Fibroblast of peridontal ligament (primary cell): ENCODE results near the gene INPP4B.
A peak's percentile ranks its signal among the peaks of the same experiment; 100 is the strongest.
"Not testable (repeated sequence)": the region's sequence is repeated elsewhere in the genome, so short reads cannot be mapped to it uniquely, and the experiment has no call there.

Source experiments
- DNase-seq: peaks from one replicate; pipeline ENCODE4 v3.0.0-alpha.2; 2010; ENCODE audit errors: extremely low read depth

INPP4B gene

DNA sequence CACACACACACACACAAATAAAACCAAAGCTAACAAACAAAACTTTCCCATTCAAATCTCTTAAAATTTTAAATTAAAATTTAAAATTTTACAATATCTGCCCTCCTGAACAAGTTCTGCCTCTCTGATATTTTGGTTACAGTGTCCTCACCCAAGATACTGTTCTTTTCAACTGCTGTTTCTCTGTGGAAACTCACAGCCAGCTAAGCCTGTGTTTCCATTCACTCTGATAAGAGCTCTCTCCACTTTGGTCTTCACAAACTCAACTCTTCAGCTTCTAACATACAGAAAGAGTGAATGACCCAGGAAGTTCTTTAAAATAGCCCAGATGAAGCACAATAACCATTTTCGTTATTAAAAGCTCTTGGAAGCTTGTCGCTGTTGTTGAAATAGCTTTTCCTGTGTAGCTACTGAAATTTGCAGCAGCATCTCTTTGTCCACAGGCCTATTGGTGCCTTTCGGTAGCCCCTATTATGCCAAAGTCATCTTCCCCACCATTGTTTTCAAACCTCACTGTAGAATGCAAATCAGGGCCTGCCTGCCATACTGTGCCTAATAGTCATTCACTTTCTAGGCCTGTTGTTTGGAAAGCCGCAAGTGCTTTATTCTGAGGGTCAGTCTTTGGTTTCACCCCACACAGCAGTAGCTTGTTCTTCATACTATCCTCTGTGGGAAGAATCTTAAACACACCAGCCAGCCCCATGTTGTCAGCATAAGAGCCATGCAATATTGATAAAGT lies 19.4 kb downstream of the INPP4B start:
- no peak for DNase-seq

DNA sequence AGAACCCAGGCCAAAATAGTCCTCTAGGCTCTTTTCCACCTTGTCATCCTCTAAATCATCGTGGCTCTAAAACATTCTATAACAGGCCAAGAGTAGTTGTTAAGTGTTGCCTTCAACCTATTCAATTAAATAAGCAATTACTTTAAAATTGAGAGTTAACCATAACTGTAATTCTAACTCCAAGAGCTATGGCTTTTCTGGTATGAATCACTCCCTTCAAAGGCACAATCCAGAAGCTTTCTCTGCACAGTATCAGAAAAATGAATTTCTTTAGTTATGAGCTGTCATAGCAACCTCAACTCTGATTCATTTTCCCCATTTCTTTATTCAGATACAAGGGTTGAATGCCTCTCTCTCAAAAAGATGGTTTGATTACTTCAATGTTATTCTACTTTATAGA lies 21.7 kb downstream of the INPP4B start:
- DNase-seq, result peak; percentile 58

DNA sequence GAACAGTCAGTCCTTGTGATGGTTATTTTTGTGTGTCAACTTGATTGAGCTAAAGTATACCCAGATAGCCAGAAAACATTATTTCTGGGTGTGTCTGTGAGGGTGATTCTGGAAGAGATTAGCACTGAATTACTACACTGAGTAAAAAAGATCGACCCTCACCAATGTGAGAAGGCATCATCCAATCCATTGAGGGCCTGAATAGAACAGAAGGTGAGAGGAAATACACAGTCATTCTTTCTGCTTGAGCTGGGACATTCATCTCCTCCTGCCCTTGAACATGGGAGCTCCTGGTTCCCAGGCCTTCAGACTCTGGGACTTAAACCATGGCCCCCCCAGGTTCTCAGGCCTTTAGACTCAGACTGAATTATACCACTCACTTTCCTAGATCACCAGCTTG lies 22.3 kb downstream of the INPP4B start:
- DNase-seq, result no peak

DNA sequence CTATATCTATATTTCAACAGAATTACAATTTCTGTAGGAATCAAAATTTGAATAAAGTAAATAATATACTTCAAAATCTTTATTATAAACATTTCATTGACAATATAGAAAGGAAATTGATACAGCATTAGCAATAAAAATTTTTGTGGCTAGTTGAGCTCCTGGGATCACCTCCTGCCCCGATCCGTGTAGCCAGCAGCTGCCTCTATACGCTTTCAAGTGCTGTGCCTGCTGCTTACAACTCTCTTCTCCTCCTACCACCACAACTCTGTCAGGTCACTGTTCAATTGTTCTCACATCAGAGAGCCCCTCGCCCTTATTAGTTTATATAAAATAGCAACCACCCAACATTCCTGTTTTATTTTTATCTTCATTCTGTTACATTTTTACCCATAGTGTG lies 27.6 kb downstream of the INPP4B start:
- DNase-seq, result no peak

DNA sequence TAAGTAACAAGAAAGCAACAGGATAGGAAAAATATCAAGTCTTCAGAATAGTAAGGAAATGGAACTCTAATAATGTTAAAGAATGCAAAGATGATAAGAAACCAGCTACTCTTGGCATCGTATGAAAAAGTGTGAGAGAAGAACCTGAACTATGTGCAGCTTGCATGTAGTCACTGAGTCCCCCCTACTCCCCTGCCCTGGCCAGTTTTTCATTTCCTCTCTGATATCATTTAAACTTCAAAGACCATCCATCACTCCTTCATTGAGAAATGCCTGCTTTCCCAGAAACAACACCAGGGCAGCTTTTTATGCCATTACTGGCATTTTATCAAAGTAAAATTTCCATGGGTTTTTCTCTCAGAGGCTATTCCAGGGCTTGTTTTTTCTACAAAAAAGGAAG lies 28.1 kb downstream of the INPP4B start:
- peak; percentile 35 for DNase-seq

DNA sequence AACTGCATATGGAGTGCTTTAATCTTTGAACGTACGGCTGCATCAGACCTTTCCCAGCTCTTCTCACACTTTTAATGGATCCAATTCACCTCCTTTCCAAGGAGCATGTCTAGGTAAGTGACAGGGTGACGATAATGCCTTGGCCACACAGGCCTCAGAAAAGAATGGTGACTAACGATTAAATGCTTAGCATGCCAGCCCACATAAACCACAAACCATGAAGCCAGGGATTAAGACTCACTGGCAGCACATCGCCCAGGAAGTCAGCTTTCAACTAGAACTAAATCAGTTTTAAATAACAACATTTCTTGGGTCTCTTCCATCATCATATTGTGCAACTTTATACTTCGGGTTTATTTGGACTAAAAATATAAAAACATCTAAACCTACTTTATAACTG lies 28.7 kb downstream of the INPP4B start:
- DNase-seq, result peak; percentile 94

DNA sequence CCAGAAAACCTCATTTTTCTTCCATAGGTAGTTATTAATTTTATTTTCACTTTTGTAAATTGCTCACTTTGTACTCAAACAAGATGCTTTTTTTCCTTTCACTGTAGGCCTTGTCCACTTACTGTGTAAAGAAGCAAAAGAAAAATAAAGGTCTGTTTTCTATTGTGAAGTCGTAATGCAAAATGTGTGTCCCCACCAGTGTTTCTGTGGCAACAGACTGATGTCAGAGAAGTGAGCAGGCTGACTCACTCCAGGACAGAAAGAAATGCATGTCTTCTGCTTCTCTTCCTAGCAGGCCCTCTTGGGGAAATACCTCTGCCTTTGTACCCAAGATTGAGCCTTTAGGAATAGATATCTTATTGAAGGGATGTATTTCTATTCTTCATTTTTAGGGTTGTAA lies 30.3 kb downstream of the INPP4B start:
- peak; percentile 68 for DNase-seq

DNA sequence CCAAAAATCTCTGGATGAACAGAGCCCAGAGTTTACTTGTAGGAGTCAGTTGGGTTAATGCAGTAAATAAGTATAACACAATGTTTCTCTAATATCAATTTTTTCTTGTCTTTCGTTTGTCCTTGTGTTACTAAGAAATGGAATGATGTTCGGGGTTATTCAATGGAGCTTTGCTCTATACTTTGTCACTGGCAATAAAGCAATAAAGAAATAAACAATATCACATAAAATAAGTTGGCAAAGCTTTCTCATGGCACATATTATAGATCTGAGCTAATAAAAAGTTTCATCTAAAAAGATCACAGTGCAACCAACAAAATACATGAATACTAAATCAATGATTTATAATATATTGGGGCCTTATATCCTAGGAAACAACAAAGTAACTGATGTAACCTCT lies 32.7 kb downstream of the INPP4B start:
- no peak for DNase-seq

DNA sequence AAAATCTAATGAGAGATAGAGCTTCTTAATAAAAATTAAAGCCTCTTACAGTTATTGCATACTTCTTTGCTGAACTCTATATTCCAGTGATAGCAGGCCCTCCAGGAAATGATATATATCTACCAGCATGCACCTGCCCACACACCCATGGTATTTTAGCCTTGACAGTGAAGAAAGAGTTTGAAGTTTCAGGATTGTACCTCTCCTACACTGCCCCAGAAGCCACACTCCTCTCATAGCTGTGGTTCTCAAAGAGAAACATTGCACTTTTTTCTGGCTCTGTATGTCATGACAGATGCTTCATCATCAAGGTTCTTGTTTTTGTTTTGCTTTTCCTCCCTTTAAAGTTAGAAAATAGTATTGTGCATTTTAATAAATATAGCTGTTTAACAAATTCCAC lies 34.0 kb downstream of the INPP4B start:
- DNase-seq, result no peak

DNA sequence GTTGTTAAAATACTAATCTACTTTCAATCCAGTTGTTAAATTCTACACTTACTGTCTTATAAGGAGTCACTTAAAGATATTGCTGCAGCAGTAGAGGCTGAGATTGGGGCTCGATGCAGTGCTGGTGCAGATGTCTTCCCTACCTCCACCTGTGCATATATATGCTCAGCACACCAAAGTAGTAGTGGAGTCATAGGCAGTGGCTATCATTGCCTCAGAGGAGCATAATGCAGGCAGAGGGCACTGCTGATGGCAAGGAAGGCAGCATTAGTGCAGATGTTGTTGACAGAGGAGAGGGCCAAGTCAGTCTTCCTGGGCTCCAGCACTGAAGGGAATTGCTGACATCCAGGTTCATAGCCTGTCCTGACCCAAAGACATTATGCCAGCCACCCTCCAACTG lies 35.1 kb downstream of the INPP4B start:
- DNase-seq, result no peak

DNA sequence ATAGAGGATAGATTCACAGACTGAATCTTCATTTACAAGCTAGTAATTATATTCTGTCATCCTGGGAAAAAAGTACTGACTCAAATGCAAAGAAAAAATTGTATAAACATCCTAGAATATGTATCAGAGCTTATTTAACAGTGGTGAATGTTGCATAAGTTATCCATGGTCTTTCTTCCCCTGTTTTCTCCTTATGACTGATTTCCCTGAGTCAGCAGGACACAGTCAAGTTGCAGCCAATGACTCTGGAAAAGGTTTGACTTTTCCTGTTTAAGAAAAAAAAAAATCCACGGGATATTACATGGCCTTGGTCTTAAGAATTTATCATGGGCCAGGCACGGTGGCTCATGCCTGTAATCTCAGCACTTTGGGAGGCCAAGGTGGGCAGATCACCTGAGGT lies 36.5 kb downstream of the INPP4B start:
- DNase-seq, result peak; percentile 15

DNA sequence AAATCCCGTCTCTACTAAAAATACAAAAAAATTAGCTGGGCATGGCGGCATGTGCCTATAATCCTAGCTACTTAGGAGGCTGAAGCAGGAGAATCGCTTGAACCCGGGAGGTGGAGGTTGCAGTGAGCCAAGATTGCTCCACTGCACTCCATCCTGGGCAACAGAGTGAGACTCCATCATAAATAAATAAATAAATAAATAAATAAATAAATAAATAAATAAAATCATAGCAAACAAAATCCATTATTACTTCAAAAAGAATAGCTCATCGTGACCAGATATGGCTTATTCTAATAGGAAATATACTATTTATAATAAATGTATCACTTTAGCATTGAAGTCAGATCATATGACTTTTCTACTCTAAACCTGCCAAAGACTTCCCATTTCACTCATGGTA lies 42.2 kb downstream of the INPP4B start:
- not testable (repeated sequence) for DNase-seq

DNA sequence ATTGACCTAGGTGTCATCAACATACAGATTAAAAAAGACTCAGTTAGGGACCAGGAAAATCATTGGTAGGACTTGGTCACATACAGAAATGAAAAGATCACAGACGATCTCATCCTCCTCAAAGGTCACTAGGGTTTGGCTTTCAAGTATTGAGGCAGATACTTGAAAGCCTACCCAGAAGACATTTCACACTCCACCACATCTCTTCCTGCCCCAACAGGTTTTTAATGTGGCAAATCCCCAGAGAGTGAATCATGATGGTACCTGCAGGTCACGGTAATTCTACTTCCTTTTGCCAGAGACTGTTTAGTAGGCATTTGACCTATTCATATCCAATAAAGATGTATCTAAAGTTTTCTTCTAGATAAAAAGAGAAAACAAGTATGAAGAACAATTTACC lies 44.1 kb downstream of the INPP4B start:
- DNase-seq, result no peak

DNA sequence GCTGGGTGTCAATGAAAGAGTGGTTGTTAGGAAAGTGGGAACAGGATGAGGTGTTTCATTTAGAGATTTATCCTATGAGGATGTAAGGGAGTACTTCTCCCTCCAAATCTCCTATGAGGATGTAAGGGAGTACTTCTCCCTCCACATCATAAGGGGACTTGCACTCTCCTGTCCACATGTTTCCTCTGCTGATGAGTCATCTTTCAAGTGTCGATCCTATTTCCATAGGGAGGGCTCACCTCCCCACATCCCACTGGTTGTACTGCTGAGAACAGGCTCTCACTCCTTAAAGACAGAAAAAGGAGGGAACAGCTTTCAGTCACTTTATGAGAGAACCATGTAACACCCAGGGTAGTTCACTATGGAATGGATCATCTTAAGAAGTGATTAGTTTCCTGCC lies 65.0 kb downstream of the INPP4B start:
- no peak for DNase-seq

DNA sequence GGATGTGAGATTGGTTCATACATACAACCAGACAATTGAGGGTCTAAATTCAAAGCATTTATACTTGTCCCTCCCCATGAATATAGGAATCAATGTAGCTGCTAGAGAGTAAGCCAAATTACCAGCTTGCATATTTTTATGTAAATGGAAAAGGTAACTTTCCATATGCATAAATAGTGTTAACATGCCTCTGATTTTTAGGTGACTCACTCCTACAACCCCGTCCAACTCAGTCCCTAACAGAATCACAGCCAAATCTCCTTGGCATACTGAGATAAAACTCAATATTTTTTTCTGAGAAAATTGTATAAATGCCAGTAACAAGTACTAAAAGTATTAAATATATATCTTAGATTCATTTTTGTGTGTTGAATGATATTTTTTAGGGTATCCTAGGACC lies 67.2 kb downstream of the INPP4B start:
- DNase-seq, result peak; percentile 13

DNA sequence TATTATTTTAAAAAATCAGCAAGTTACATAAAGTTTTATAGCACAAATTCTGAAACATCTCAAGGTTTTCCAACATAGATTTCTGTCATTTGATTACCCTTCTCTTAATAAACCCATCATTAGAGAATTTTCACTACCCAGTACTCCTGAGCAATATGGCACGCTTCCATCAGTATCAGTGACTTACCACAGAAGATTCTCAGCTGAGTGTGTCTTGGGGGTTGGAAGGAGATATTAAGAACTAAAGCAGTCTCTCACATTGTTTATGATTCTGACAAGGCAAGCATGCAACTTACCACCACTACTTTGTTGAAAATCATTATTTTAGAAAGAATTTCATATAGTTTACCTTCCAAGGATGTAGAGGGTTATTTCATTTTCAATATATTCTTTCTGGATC lies 67.7 kb downstream of the INPP4B start:
- peak; percentile 8 for DNase-seq

DNA sequence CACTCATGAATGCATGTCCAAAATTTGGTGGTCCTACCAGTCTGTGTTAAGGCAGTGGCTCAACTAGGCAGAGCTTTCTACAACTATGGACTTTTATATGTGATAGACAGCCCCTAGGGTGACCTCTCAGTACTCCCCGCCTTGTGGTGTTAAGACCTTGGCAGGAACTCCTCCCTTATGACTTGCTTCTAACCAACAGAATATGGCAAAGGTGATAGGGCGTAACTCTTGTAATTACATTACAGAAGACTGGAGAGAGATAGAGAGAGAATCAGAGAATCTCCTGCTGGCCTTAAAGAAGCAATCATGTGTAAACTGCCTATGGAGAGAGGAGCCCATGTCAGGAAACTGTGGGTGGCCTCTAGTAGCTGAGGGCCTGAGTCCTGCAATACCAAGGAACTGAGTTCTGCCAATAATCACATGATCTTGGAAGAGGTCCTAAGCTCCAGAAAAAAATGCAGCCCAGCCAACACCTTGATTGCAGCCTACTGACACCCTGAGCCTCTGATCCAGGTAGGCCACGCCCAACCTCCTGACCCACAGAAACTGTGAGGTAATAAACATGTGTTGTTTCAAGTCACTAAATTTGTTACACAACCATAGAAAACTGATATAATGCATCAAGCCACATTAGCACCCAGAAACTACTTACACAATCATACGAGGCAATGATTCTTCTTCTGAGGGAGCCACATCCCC lies 68.9 kb downstream of the INPP4B start:
- DNase-seq, result no peak

DNA sequence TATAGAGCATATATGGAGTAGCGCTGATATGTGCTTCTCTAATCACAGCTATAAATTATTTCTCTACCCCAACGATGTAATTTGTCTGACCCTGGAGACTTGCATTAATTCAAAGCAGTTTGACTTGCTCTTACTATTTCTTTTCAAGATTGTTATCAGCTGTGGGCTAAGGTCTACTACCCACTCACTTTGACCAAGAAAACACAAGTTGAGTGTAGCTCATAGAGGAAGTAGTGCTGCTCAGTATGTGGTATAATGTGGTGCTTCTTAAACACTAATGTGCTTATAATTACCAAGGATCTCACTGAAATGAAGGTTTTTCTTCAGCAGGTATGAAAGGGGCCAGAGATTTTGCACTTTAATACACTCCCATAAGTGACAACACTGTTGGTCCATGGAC lies 70.1 kb downstream of the INPP4B start:
- no peak for DNase-seq

DNA sequence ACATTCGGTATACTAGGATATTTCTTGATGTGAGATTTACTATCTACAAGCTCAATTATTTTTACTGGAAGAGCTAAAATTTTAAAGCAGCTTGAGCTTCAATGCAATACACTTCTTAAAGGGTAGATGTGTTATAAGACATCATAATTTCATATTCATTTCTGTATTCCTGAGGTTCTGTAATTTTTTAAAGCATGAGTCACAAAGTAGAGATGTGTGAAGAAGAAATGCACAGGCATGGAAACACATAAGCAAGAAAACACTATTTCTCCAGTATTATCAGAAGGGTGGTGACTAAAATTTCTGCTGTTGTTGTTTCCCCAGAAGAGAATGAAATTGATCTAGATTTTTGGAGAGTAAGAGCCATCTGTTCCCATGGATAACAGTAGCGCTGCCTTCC lies 72.6 kb downstream of the INPP4B start:
- no peak for DNase-seq

DNA sequence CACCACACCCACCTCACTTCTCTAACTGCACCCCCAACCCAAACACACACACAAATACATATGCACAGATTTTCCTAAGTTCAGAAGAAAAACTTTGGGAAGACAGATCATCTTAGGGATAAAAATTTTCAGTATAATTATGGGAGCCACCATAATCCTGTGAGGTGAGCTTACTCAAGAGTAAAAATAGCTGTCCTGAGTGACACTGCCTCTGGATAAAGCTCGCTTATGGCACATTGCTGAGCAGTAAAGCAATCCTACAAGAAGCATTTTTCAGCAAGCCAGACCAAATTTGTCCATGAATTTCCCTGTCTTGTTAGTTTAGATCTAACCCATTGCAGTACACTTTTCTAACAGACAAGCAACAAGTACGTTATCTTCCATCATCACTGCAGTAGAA lies 83.8 kb downstream of the INPP4B start:
- DNase-seq, result no peak

DNA sequence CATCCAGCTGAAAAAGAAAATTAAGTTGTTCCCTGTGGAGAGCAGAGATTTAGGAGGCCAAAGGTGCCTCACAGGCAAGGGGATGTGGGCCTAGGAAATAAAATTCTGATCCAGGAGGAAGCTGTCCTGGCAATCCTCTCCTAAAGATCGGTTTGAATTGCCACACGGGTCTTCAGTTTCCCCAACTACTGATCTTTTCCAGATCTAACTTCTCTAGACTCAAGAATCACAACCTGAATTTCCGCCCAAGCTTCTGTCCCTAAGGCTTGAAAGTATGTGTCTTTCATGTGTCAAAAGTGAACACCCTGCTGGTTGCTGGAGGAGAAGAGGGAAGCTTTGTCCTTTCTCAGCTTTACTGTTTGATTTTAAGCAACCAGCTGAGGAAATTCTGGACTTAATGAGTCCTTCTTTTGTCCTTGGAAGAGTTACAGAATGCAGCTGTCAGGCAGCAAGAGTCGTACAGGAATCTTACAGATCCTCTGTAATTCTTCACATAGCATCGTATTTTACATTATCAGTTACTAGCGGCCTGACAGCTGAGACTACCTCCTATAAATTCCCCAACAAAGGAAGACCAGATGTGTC lies 93.8 kb downstream of the INPP4B start:
- no peak for DNase-seq

DNA sequence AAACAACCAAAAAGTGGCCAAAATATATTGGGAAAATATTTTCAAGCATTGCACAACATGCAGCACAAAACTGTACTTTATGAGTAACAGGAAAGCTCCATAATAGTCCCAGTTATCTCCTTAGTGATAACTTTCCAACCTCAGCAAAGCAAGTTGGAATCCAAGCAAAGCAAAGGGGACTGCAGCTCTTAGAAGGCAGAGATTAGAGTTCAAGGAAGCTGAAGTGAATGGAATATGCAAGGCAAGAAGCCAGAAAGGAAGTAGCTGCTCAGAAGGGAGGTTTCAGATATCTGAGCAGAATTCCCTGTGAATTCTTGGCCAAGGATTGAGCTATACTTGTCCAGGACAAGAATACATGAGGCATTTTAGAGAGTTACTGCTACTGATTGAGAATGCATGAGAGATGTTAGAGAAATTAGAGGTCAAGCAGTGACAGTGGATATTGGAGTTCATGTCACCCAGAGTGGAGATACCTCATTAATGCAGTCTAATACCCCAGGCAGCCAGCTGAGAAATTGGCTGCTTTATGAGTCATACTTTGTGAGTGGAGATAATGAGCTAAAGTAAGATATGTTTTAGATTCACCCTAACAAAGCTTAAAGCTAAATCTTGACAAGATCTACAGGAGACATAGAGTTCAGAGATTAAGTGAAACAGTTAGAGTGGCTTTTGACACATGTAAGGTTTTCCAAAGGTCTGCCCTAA lies 102.8 kb downstream of the INPP4B start:
- peak; percentile 44 for DNase-seq

DNA sequence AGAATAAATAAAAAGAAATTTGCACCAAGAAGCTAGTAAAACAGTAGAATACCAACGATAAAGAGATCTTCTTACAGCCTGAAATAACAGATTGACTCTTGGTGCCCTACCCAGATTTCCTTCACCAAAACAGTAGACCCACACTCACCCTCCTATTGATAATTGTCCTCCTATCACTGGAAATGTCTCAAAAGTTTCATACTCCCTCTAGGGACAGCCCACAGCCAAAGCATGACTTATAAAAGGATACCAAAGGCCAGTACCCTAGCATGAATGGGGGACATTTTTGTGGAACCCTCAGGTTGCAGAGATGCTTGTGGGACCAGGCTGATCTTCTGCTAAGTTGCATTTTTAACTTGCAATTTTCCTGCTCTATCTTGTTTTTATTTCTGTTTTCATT lies 104.1 kb downstream of the INPP4B start:
- DNase-seq, result no peak
